Muscle layer of colon (tissue), 2 donors: ENCODE data around the gene EYS.
"Not testable (repeated sequence)": the region's sequence is repeated elsewhere in the genome, so short reads cannot be mapped to it uniquely, and the experiment has no call there.

Experiments used
- H3K27ac ChIP-seq: one replicate; pipeline ENCODE4 v1.7.0; 2013; ENCODE audit warnings: low read depth, mild to moderate bottlenecking, low read length, moderate library complexity
- H3K27me3 ChIP-seq, 2 donors: one replicate each; pipeline ENCODE4 v1.7.0; 2013; ENCODE audit warnings: low read length in 2 of 2, mild to moderate bottlenecking in 2 of 2; ENCODE audit not compliant: insufficient read depth in 2 of 2, control insufficient read depth in 1 of 2
- H3K36me3 ChIP-seq: one replicate; pipeline ENCODE4 v1.7.0; 2013; ENCODE audit warnings: mild to moderate bottlenecking, low read length; ENCODE audit not compliant: insufficient read depth
- H3K4me1 ChIP-seq: one replicate; pipeline ENCODE4 v1.7.0; 2013; ENCODE audit warnings: mild to moderate bottlenecking, low read length; ENCODE audit not compliant: insufficient read depth
- H3K4me3 ChIP-seq, 2 donors: one replicate each; pipeline ENCODE4 v1.7.0; 2013; ENCODE audit warnings: low read length in 2 of 2, low read depth in 1 of 2, mild to moderate bottlenecking in 1 of 2, moderate library complexity in 1 of 2
- H3K9ac ChIP-seq: one replicate; pipeline ENCODE4 v1.7.0; 2013; ENCODE audit warnings: low read length
- H3K9me3 ChIP-seq: one replicate; pipeline ENCODE4 v1.7.0; 2013; ENCODE audit warnings: mild to moderate bottlenecking, low read length
- donor health status: abdominal sarcoma.
- donor health status: Adenocarcinoma of cecum.

Gene EYS

GRCh38 chr6:63814459-63814858 is 1892.6 kb downstream of the EYS start:
- no peaks in the 10 kb centered on the region for H3K4me1 ChIP-seq
- no peaks in the 10 kb centered on the region for H3K9me3 ChIP-seq
- no peak overlapping the region for H3K9ac ChIP-seq
- H3K27ac ChIP-seq = no peak overlapping the region
- H3K4me3 ChIP-seq = no peak overlapping the region
- H3K36me3 ChIP-seq = no peaks in the 10 kb centered on the region
- no peaks in the 10 kb centered on the region for H3K27me3 ChIP-seq

GRCh38 chr6:63813566-63814120 is 1893.4 kb downstream of the EYS start:
- Histone ChIP-seq H3K27me3 (no peaks in the 10 kb centered on the region), H3K4me3 (no peak overlapping the region), H3K36me3 (no peaks in the 10 kb centered on the region), H3K9ac (no peak overlapping the region), H3K4me1 (no peaks in the 10 kb centered on the region), H3K27ac (no peak overlapping the region), H3K9me3 (no peaks in the 10 kb centered on the region)

- Histone ChIP-seq H3K9ac (no peak overlapping the region), H3K27me3 (no peaks in the 10 kb centered on the region), H3K4me3 (no peak overlapping the region), H3K27ac (no peak overlapping the region), H3K9me3 (no peaks in the 10 kb centered on the region), H3K4me1 (no peaks in the 10 kb centered on the region), H3K36me3 (no peaks in the 10 kb centered on the region)
These were observed 1898.5 kb downstream of the EYS start for GRCh38 chr6:63808576-63808975.

- no peaks in the 10 kb centered on the region for H3K9me3 ChIP-seq
- no peak overlapping the region for H3K27ac ChIP-seq
- no peak overlapping the region for H3K4me3 ChIP-seq
These were observed 1900.0 kb downstream of the EYS start for GRCh38 chr6:63807056-63807455.

GRCh38 chr6:63806573-63806913 is 1900.5 kb downstream of the EYS start:
- no peaks in the 10 kb centered on the region for H3K36me3 ChIP-seq
- no peaks in the 10 kb centered on the region for H3K9me3 ChIP-seq
- H3K27ac ChIP-seq = no peak overlapping the region
- H3K9ac ChIP-seq = no peak overlapping the region
- H3K27me3 ChIP-seq = no peaks in the 10 kb centered on the region
- no peak overlapping the region for H3K4me3 ChIP-seq
- no peaks in the 10 kb centered on the region for H3K4me1 ChIP-seq

More at GRCh38 chr6:63807056-63807455, 1900.0 kb downstream of the EYS start:
- Histone ChIP-seq H3K36me3 (no peaks in the 10 kb centered on the region), H3K27me3 (no peaks in the 10 kb centered on the region), H3K9ac (no peak overlapping the region), H3K4me1 (no peaks in the 10 kb centered on the region)

GRCh38 chr6:63805808-63806572 is 1901.0 kb downstream of the EYS start:
- Histone ChIP-seq H3K27ac (no peak overlapping the region), H3K27me3 (no peaks in the 10 kb centered on the region), H3K4me3 (no peak overlapping the region), H3K9ac (no peak overlapping the region), H3K36me3 (no peaks in the 10 kb centered on the region), H3K4me1 (no peaks in the 10 kb centered on the region), H3K9me3 (no peaks in the 10 kb centered on the region)

- Histone ChIP-seq H3K27ac (no peak overlapping the region), H3K9ac (no peak overlapping the region), H3K36me3 (no peaks in the 10 kb centered on the region), H3K27me3 (no peaks in the 10 kb centered on the region), H3K4me1 (no peaks in the 10 kb centered on the region), H3K4me3 (no peak overlapping the region), H3K9me3 (no peaks in the 10 kb centered on the region)
These were observed 1901.7 kb downstream of the EYS start for GRCh38 chr6:63805345-63805744.

GRCh38 chr6:63804381-63804956 is 1902.6 kb downstream of the EYS start:
- H3K36me3 ChIP-seq = no peaks in the 10 kb centered on the region
- no peaks in the 10 kb centered on the region for H3K4me1 ChIP-seq
- no peaks in the 10 kb centered on the region for H3K9me3 ChIP-seq
- H3K9ac ChIP-seq = no peak overlapping the region
- H3K27me3 ChIP-seq = no peaks in the 10 kb centered on the region
- H3K4me3 ChIP-seq = no peak overlapping the region
- H3K27ac ChIP-seq = no peak overlapping the region

GRCh38 chr6:63803371-63803770 is 1903.7 kb downstream of the EYS start:
- no peaks in the 10 kb centered on the region for H3K9me3 ChIP-seq
- no peak overlapping the region for H3K27ac ChIP-seq
- H3K36me3 ChIP-seq = no peaks in the 10 kb centered on the region
- no peak overlapping the region for H3K4me3 ChIP-seq
- H3K4me1 ChIP-seq = no peaks in the 10 kb centered on the region
- H3K9ac ChIP-seq = no peak overlapping the region
- H3K27me3 ChIP-seq = no peaks in the 10 kb centered on the region

GRCh38 chr6:63802606-63803206 is 1904.3 kb downstream of the EYS start:
- no peak overlapping the region for H3K9ac ChIP-seq
- H3K27me3 ChIP-seq = no peaks in the 10 kb centered on the region
- H3K27ac ChIP-seq = no peak overlapping the region
- no peak overlapping the region for H3K4me3 ChIP-seq
- no peaks in the 10 kb centered on the region for H3K4me1 ChIP-seq
- no peaks in the 10 kb centered on the region for H3K36me3 ChIP-seq
- H3K9me3 ChIP-seq = no peaks in the 10 kb centered on the region

GRCh38 chr6:63800386-63800785 is 1906.6 kb downstream of the EYS start:
- not testable (repeated sequence) for H3K4me1 ChIP-seq, H3K27ac ChIP-seq, H3K9me3 ChIP-seq, H3K4me3 ChIP-seq, H3K27me3 ChIP-seq, H3K9ac ChIP-seq, H3K36me3 ChIP-seq
